ENCODE data around the gene HNRNPU. TPM values are rescaled to one million over a fixed set of nuclear protein-coding genes. Genes with fewer than 3 reads are reported as not detected.

The HNRNPU gene
- polyA plus RNA-seq, 2 donors: 94.5 to 127 TPM

- Histone ChIP-seq H3K9me3 (ENCODE audit: control insufficient read depth in 2 of 2, insufficient read depth in 1 of 2, low read depth in 1 of 2, low read length in 1 of 2) (no peaks in the 10 kb centered on the region), H3K27ac (ENCODE audit: low read depth in 2 of 2, low read length in 1 of 2) (no peak overlapping the region), H3K27me3 (ENCODE audit: control insufficient read depth in 1 of 2, insufficient read depth in 2 of 2, low read length in 2 of 2) (no peaks in the 10 kb centered on the region), H3K4me1 (ENCODE audit: control insufficient read depth in 2 of 2, insufficient read depth in 2 of 2, low read length in 1 of 2) (no peaks in the 10 kb centered on the region), H3K36me3 (ENCODE audit: control insufficient read depth in 2 of 2, insufficient read depth in 2 of 2, low read length in 1 of 2) (peaks cover 3 to 11% of the 10 kb centered on the region in 2 donors), H3K4me3 (ENCODE audit: low read depth in 1 of 2, low read length in 2 of 2) (no peak overlapping the region)
- WGBS, 2 donors: 55 to 60% methylated on average over 5 of the region's 5 CpGs
These were observed 10.2 kb downstream of the HNRNPU start for GRCh38 chr1:244854166-244854565.

GRCh38 chr1:244852694-244853093 lies 11.6 kb downstream of the HNRNPU start:
- WGBS, 2 donors: 92 to 97% methylated on average over 1 of the region's 1 CpG
- no peaks in the 10 kb centered on the region for H3K4me1 ChIP-seq (ENCODE audit: control insufficient read depth in 2 of 2, insufficient read depth in 2 of 2, low read length in 1 of 2)

DNA sequence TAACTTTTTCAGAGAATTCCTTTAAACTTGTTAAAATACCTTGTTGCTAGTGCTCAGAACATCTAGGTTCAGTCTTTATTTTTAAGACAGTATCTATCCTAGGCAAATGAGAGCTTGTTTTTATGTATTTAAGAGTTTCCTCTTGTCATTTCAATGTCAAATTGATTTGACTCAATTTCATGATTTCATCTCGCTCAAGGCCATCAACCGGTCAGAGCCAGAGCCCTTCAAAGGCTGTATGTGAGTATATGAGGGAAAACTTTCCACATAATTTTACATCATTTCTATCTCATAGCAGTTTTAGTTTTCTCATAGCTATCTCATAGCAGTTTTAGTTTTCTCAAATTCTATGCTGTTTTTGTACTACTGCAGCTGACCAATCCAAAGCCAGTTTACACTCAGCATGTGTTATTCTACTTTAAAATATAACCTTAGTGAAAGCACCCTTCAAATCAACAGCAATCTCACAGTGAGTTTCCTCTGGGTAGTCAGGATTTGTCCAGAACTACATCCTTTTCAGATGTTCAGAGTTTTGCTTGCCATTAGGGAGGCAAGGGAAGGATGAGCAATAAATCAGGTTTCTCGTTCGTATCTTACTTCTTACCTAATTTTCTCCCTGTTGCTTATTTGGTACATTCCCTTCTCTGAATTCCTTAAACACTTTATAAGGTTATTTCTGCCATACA lies 12.7 kb downstream of the HNRNPU start:
- WGBS, 2 donors: 80 to 91% methylated on average over 4 of the region's 4 CpGs
- Histone ChIP-seq H3K4me3 (ENCODE audit: low read depth in 1 of 2, low read length in 2 of 2) (no peak overlapping the region), H3K27me3 (ENCODE audit: control insufficient read depth in 1 of 2, insufficient read depth in 2 of 2, low read length in 2 of 2) (no peaks in the 10 kb centered on the region), H3K9me3 (ENCODE audit: control insufficient read depth in 2 of 2, insufficient read depth in 1 of 2, low read depth in 1 of 2, low read length in 1 of 2) (no peaks in the 10 kb centered on the region), H3K27ac (ENCODE audit: low read depth in 2 of 2, low read length in 1 of 2) (no peak overlapping the region), H3K36me3 (ENCODE audit: control insufficient read depth in 2 of 2, insufficient read depth in 2 of 2, low read length in 1 of 2) (peaks cover 4 to 5% of the 10 kb centered on the region in 2 donors), H3K4me1 (ENCODE audit: control insufficient read depth in 2 of 2, insufficient read depth in 2 of 2, low read length in 1 of 2) (no peaks in the 10 kb centered on the region)

More at GRCh38 chr1:244852694-244853093, 11.6 kb downstream of the HNRNPU start:
- Histone ChIP-seq H3K4me3 (ENCODE audit: low read depth in 1 of 2, low read length in 2 of 2) (no peak overlapping the region), H3K36me3 (ENCODE audit: control insufficient read depth in 2 of 2, insufficient read depth in 2 of 2, low read length in 1 of 2) (peaks cover 4 to 9% of the 10 kb centered on the region in 2 donors), H3K27ac (ENCODE audit: low read depth in 2 of 2, low read length in 1 of 2) (no peak overlapping the region), H3K27me3 (ENCODE audit: control insufficient read depth in 1 of 2, insufficient read depth in 2 of 2, low read length in 2 of 2) (no peaks in the 10 kb centered on the region), H3K9me3 (ENCODE audit: control insufficient read depth in 2 of 2, insufficient read depth in 1 of 2, low read depth in 1 of 2, low read length in 1 of 2) (no peaks in the 10 kb centered on the region)

- no peak overlapping the region for H3K4me3 ChIP-seq (ENCODE audit: low read depth in 1 of 2, low read length in 2 of 2)
- WGBS, 2 donors: 96 to 97% methylated on average over 2 of the region's 2 CpGs
- H3K9me3 ChIP-seq (ENCODE audit: control insufficient read depth in 2 of 2, insufficient read depth in 1 of 2, low read depth in 1 of 2, low read length in 1 of 2): no peaks in the 10 kb centered on the region
- no peaks in the 10 kb centered on the region for H3K27me3 ChIP-seq (ENCODE audit: control insufficient read depth in 1 of 2, insufficient read depth in 2 of 2, low read length in 2 of 2)
- no peak overlapping the region for H3K27ac ChIP-seq (ENCODE audit: low read depth in 2 of 2, low read length in 1 of 2)
- no peaks in the 10 kb centered on the region for H3K4me1 ChIP-seq (ENCODE audit: control insufficient read depth in 2 of 2, insufficient read depth in 2 of 2, low read length in 1 of 2)
- peaks cover 5% of the 10 kb centered on the region in 2 donors for H3K36me3 ChIP-seq (ENCODE audit: control insufficient read depth in 2 of 2, insufficient read depth in 2 of 2, low read length in 1 of 2)
These were observed 13.4 kb downstream of the HNRNPU start for GRCh38 chr1:244850896-244851295.

- Histone ChIP-seq H3K4me1 (ENCODE audit: control insufficient read depth in 2 of 2, insufficient read depth in 2 of 2, low read length in 1 of 2) (no peaks in the 10 kb centered on the region), H3K36me3 (ENCODE audit: control insufficient read depth in 2 of 2, insufficient read depth in 2 of 2, low read length in 1 of 2) (peaks cover 4 to 5% of the 10 kb centered on the region in 2 donors), H3K4me3 (ENCODE audit: low read depth in 1 of 2, low read length in 2 of 2) (no peak overlapping the region)
These were observed 14.1 kb downstream of the HNRNPU start for GRCh38 chr1:244850099-244850852.

DNA sequence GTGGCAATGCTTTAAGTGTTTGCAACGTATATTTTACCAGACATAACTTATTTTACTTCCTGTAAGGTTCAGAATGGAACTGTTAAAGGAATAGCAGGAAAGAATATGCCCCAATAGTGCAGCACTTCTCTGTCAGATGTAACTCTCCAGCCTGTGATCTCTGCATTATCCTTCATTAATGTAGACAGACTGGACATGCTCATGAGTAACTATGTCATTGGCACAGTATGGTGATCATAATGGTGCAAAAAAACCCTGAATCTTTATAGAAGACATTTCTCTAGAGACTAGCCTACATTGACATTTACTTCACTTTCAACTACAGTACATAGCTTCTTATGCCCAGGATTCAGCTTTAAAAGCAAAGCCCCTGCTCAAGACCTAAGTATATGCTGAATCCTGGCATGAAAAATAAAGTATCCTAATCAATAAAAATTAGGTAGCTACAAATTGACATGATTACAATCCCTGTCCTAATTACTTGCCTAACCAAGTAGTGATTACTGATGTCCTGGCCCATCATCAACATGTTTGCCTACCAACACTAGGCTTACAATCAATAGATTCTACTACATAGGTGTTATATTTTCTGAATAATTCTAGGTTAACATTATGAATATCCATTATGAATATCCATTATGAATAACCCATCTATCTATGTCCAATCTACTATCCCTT lies 15.0 kb downstream of the HNRNPU start:
- no peaks in the 10 kb centered on the region for H3K4me1 ChIP-seq (ENCODE audit: control insufficient read depth in 2 of 2, insufficient read depth in 2 of 2, low read length in 1 of 2)
- peaks cover 2 to 8% of the 10 kb centered on the region in 2 donors for H3K36me3 ChIP-seq (ENCODE audit: control insufficient read depth in 2 of 2, insufficient read depth in 2 of 2, low read length in 1 of 2)
- H3K4me3 ChIP-seq (ENCODE audit: low read depth in 1 of 2, low read length in 2 of 2): no peak overlapping the region
- no peak overlapping the region for H3K27ac ChIP-seq (ENCODE audit: low read depth in 2 of 2, low read length in 1 of 2)
- no peaks in the 10 kb centered on the region for H3K9me3 ChIP-seq (ENCODE audit: control insufficient read depth in 2 of 2, insufficient read depth in 1 of 2, low read depth in 1 of 2, low read length in 1 of 2)
- WGBS, 2 donors: 42 to 49% methylated on average over 1 of the region's 1 CpG
- no peaks in the 10 kb centered on the region for H3K27me3 ChIP-seq (ENCODE audit: control insufficient read depth in 1 of 2, insufficient read depth in 2 of 2, low read length in 2 of 2)

More at GRCh38 chr1:244850099-244850852, 14.1 kb downstream of the HNRNPU start:
- Histone ChIP-seq H3K27me3 (ENCODE audit: control insufficient read depth in 1 of 2, insufficient read depth in 2 of 2, low read length in 2 of 2) (no peaks in the 10 kb centered on the region), H3K27ac (ENCODE audit: low read depth in 2 of 2, low read length in 1 of 2) (no peak overlapping the region), H3K9me3 (ENCODE audit: control insufficient read depth in 2 of 2, insufficient read depth in 1 of 2, low read depth in 1 of 2, low read length in 1 of 2) (no peaks in the 10 kb centered on the region)
- WGBS, 2 donors: 80 to 84% methylated on average over 3 of the region's 3 CpGs

DNA sequence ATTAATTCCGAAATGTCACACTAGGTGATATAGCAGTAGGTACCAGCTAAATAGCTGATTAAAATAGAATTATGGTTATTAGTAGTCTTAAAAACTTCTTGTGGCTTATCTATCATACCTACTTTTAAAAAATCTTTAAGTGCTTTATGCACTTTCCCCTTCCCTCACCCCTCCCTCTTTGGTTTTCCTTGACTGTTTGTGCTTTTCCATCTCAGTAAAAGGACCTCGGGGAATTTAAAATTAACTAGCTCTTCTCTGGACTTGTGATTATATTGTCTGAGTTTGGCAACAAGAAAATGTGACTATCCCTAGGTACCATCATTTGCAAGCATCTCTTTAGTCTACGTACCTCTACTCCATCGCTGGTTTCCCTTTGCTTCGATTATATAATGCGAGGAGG lies 17.7 kb downstream of the HNRNPU start:
- Histone ChIP-seq H3K27ac (ENCODE audit: low read depth in 2 of 2, low read length in 1 of 2) (no peak overlapping the region), H3K36me3 (ENCODE audit: control insufficient read depth in 2 of 2, insufficient read depth in 2 of 2, low read length in 1 of 2) (peaks cover 6 to 8% of the 10 kb centered on the region in 2 donors), H3K4me3 (ENCODE audit: low read depth in 1 of 2, low read length in 2 of 2) (no peak overlapping the region), H3K4me1 (ENCODE audit: control insufficient read depth in 2 of 2, insufficient read depth in 2 of 2, low read length in 1 of 2) (no peaks in the 10 kb centered on the region), H3K27me3 (ENCODE audit: control insufficient read depth in 1 of 2, insufficient read depth in 2 of 2, low read length in 2 of 2) (no peaks in the 10 kb centered on the region), H3K9me3 (ENCODE audit: control insufficient read depth in 2 of 2, insufficient read depth in 1 of 2, low read depth in 1 of 2, low read length in 1 of 2) (no peaks in the 10 kb centered on the region)
- 93 to 95% methylated on average over 6 of the region's 6 CpGs for WGBS, 2 donors

GRCh38 chr1:244844155-244845121 lies 19.9 kb downstream of the HNRNPU start:
- no peak overlapping the region for H3K4me3 ChIP-seq (ENCODE audit: low read depth in 1 of 2, low read length in 2 of 2)
- no peak overlapping the region for H3K27ac ChIP-seq (ENCODE audit: low read depth in 2 of 2, low read length in 1 of 2)
- H3K36me3 ChIP-seq (ENCODE audit: control insufficient read depth in 2 of 2, insufficient read depth in 2 of 2, low read length in 1 of 2): peaks cover 6 to 8% of the 10 kb centered on the region in 2 donors
- 84 to 86% methylated on average over 13 of the region's 13 CpGs for WGBS, 2 donors
- H3K4me1 ChIP-seq (ENCODE audit: control insufficient read depth in 2 of 2, insufficient read depth in 2 of 2, low read length in 1 of 2): no peaks in the 10 kb centered on the region
- no peaks in the 10 kb centered on the region for H3K9me3 ChIP-seq (ENCODE audit: control insufficient read depth in 2 of 2, insufficient read depth in 1 of 2, low read depth in 1 of 2, low read length in 1 of 2)
- H3K27me3 ChIP-seq (ENCODE audit: control insufficient read depth in 1 of 2, insufficient read depth in 2 of 2, low read length in 2 of 2): no peaks in the 10 kb centered on the region

All from esophagus (tissue), 2 donors.